SU-DHL-6 (cell line): ENCODE data around the gene KAZN.

ENCODE experiments used
- H2AFZ ChIP-seq: fragments of 200-600 bp; sonication (generic); 2 replicates; pipeline ENCODE4 v1.6.1; 2014; ENCODE audit warnings: low read depth, mild to moderate bottlenecking, moderate library complexity, mixed read lengths, antibody characterized with exemption, low read length; ENCODE audit not compliant: severe bottlenecking
- H3F3A ChIP-seq: fragments of 200-600 bp; shearing (Covaris generic); 2 replicates; pipeline ENCODE4 v1.6.0; 2016; ENCODE audit warnings: antibody characterized with exemption, mild to moderate bottlenecking; ENCODE audit not compliant: insufficient read depth
- H3K27ac ChIP-seq: fragments of 200-600 bp; sonication (generic); 2 replicates; pipeline ENCODE4 v1.5.1; 2016; ENCODE audit warnings: low read depth, mild to moderate bottlenecking, low read length, moderate library complexity, mixed read lengths
- H3K27me3 ChIP-seq: fragments of 200-600 bp; sonication (generic), shearing (Covaris generic); 2 replicates; pipeline ENCODE4 v1.6.0; 2014; ENCODE audit warnings: mild to moderate bottlenecking, low read length
- H3K36me3 ChIP-seq: fragments of 200-600 bp; sonication (generic); 2 replicates; pipeline ENCODE4 v1.6.1; 2014; ENCODE audit warnings: mild to moderate bottlenecking, low read length, mixed read lengths
- H3K4me2 ChIP-seq: fragments of 300-600, 200-600 bp; shearing (Covaris generic), sonication (generic); 2 replicates; pipeline ENCODE4 v1.6.0; 2014; ENCODE audit warnings: low read length, low read depth, mild to moderate bottlenecking; ENCODE audit not compliant: poor library complexity, severe bottlenecking
- H3K4me3 ChIP-seq: fragments of 200-600 bp; sonication (generic); 2 replicates; pipeline ENCODE4 v1.5.1; 2014; ENCODE audit warnings: antibody characterized with exemption, low read length, mild to moderate bottlenecking, mixed read lengths; ENCODE audit not compliant: insufficient read depth, poor library complexity, severe bottlenecking
- H3K79me2 ChIP-seq: fragments of 200-600 bp; sonication (generic); 2 replicates; pipeline ENCODE4 v1.6.1; 2014; ENCODE audit warnings: mild to moderate bottlenecking, low read length, moderate library complexity; ENCODE audit not compliant: insufficient read depth
- H3K9ac ChIP-seq: fragments of 200-600 bp; sonication (generic); 2 replicates; pipeline ENCODE4 v1.7.0; 2014; ENCODE audit warnings: mild to moderate bottlenecking, low read length
- H3K9me2 ChIP-seq: fragments of 200-600 bp; sonication (generic); replicated peaks from 2 replicates; pipeline ENCODE4 v1.6.1; 2014; ENCODE audit warnings: low read length; ENCODE audit not compliant: insufficient read depth
- H3K9me3 ChIP-seq: fragments of 200-600 bp; sonication (generic); 2 replicates; pipeline ENCODE4 v1.6.1; 2014; ENCODE audit warnings: low read length, mixed read lengths; ENCODE audit not compliant: insufficient read depth
- H4K20me1 ChIP-seq: fragments of 200-600 bp; sonication (generic); 2 replicates; pipeline ENCODE4 v1.6.1; 2014; ENCODE audit warnings: low read depth, mild to moderate bottlenecking, antibody characterized with exemption, low read length, moderate library complexity, mixed read lengths
- EZH2phosphoT487 ChIP-seq: fragments of 200-600 bp; sonication (generic), shearing (Covaris generic); conservative IDR thresholded peaks from 2 replicates; pipeline ENCODE4 v1.6.1; 2018; ENCODE audit warnings: mild to moderate bottlenecking, antibody characterized with exemption, low read length, moderate library complexity, mixed read lengths
- TF ChIP-seq, protein P1 (sequence below): fragments of 200-600 bp; sonication (generic); IDR thresholded peaks from one replicate; pipeline ENCODE4 v1.5.1; 2017; ENCODE audit warnings: antibody characterized with exemption, mild to moderate bottlenecking, low read length, moderate library complexity; ENCODE audit not compliant: insufficient read depth, poor library complexity, severe bottlenecking

Gene KAZN

GRCh38 chr1:14936815-14937214, 338.3 kb downstream of the KAZN start:
- no peaks in the 10 kb centered on the region for H3K27me3 ChIP-seq
- TF ChIP-seq, protein P1, sequence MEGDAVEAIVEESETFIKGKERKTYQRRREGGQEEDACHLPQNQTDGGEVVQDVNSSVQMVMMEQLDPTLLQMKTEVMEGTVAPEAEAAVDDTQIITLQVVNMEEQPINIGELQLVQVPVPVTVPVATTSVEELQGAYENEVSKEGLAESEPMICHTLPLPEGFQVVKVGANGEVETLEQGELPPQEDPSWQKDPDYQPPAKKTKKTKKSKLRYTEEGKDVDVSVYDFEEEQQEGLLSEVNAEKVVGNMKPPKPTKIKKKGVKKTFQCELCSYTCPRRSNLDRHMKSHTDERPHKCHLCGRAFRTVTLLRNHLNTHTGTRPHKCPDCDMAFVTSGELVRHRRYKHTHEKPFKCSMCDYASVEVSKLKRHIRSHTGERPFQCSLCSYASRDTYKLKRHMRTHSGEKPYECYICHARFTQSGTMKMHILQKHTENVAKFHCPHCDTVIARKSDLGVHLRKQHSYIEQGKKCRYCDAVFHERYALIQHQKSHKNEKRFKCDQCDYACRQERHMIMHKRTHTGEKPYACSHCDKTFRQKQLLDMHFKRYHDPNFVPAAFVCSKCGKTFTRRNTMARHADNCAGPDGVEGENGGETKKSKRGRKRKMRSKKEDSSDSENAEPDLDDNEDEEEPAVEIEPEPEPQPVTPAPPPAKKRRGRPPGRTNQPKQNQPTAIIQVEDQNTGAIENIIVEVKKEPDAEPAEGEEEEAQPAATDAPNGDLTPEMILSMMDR, result no peak
- TF ChIP-seq EZH2phosphoT487, result no peak
- H2AFZ ChIP-seq, result no peak overlapping the region
- no peak overlapping the region for H3K4me2 ChIP-seq
- no peaks in the 10 kb centered on the region for H3K36me3 ChIP-seq
- no peak overlapping the region for H3K9ac ChIP-seq
- no peaks in the 10 kb centered on the region for H4K20me1 ChIP-seq
- H3K9me3 ChIP-seq, result no peaks in the 10 kb centered on the region
- H3K79me2 ChIP-seq, result no peaks in the 10 kb centered on the region
- H3K9me2 ChIP-seq, result no peaks in the 10 kb centered on the region
- H3K4me3 ChIP-seq, result no peak overlapping the region
- H3F3A ChIP-seq, result no peaks in the 10 kb centered on the region
- H3K27ac ChIP-seq, result no peak overlapping the region

DNA sequence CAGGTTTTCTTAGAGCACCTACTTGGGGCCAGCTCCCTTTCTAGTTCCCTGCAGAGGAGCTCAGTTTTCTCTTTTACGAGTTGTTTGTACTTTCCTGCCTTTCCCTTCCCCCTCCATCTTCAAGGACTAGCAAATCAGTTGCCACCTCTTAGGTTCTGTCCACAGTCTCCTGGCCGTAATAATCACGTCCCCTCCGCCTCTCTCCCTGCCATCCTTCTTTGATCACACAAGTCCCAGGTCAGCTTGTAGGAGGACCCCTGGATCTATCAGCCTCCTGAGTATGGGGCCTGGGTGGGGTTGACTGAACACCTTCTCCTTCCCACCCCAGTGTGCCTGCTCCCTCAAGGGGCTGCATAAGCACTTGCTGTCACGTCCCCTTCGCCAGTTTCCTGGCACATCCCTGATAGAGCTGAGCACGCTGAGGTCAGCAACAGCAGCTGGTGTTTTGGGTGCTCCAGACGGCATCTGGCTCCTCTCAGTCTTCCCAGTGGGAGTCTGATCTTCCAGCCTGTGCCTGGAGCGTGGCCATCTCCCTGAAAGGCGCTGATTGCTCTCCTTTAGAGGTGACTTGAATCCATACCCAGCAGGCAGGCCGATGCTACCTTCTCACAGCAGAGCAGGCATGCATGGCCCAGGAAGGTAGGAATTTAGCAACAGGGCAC, 338.9 kb downstream of the KAZN start:
- H3K36me3 ChIP-seq, result no peaks in the 10 kb centered on the region
- no peaks in the 10 kb centered on the region for H3F3A ChIP-seq
- H3K27ac ChIP-seq, result no peak overlapping the region
- no peak overlapping the region for H3K9ac ChIP-seq
- H3K9me2 ChIP-seq, result no peaks in the 10 kb centered on the region
- no peaks in the 10 kb centered on the region for H4K20me1 ChIP-seq
- H2AFZ ChIP-seq, result no peak overlapping the region
- H3K9me3 ChIP-seq, result no peaks in the 10 kb centered on the region
- H3K27me3 ChIP-seq, result no peaks in the 10 kb centered on the region
- no peaks in the 10 kb centered on the region for H3K79me2 ChIP-seq
- TF ChIP-seq, protein P1, result no peak
- no peak for TF ChIP-seq EZH2phosphoT487
- no peak overlapping the region for H3K4me2 ChIP-seq
- no peak overlapping the region for H3K4me3 ChIP-seq

DNA sequence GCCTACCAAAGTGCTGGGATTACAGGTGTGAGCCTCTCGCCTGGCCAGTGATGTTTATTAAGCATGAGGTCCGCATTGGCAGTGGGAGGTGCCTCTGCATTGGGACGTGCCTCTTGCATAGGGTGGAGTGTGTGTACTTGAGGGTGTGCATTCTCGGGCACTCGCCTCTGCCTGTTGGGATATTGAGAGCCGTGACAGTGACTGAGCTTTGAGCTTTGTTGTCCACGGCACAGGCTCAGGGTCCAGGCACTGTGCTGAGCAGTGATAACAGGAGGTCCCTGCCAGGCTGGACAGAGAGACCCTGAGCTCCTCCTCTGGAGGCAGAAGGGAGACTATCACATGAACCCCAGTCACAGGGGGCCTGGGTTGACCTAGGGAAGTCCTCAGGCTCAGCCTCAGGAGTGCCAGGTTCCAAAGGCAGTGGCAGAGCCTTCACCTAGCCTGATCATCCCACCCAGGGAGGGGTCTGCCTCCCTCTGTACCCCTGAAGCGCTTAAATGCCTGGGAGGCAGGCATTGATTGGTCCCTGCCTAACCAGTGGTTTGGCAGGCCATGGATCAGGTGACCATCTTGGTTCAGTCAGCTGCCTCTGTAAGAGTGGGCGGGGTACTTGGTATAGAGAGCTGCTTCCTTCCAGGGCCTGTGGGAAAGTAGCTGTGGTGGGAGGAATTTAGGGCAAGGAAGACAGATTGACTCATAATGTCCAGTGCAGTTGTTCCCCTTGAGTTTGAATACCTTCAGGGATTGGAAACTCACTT, 341.2 kb downstream of the KAZN start:
- Histone ChIP-seq H3K79me2 (no peaks in the 10 kb centered on the region), H2AFZ (no peak overlapping the region), H3K4me2 (no peak overlapping the region)

More for the DNA sequence above, 341.2 kb downstream of the KAZN start:
- H3K9me3 ChIP-seq, result no peaks in the 10 kb centered on the region
- no peaks in the 10 kb centered on the region for H3K9me2 ChIP-seq
- H3K27ac ChIP-seq, result no peak overlapping the region
- no peaks in the 10 kb centered on the region for H4K20me1 ChIP-seq
- TF ChIP-seq, protein P1, result no peak
- no peak for TF ChIP-seq EZH2phosphoT487
- no peaks in the 10 kb centered on the region for H3K27me3 ChIP-seq
- no peak overlapping the region for H3K9ac ChIP-seq
- no peaks in the 10 kb centered on the region for H3F3A ChIP-seq
- H3K4me3 ChIP-seq, result no peak overlapping the region
- H3K36me3 ChIP-seq, result no peaks in the 10 kb centered on the region
